Activated effector memory CD4-positive, alpha-beta T cell treated with anti-CD3 and anti-CD28 coated beads, Interleukin-2, amount 50 U/mL, for 16 hours (primary cell): ENCODE measurements around the gene PLBD2.
"Not testable (repeated sequence)": the region's sequence is repeated elsewhere in the genome, so short reads cannot be mapped to it uniquely, and the experiment has no call there.

Experiments
- DNase-seq: peaks from one replicate; pipeline ENCODE4 v3.0.0-alpha.2; 2020

PLBD2 gene

DNA sequence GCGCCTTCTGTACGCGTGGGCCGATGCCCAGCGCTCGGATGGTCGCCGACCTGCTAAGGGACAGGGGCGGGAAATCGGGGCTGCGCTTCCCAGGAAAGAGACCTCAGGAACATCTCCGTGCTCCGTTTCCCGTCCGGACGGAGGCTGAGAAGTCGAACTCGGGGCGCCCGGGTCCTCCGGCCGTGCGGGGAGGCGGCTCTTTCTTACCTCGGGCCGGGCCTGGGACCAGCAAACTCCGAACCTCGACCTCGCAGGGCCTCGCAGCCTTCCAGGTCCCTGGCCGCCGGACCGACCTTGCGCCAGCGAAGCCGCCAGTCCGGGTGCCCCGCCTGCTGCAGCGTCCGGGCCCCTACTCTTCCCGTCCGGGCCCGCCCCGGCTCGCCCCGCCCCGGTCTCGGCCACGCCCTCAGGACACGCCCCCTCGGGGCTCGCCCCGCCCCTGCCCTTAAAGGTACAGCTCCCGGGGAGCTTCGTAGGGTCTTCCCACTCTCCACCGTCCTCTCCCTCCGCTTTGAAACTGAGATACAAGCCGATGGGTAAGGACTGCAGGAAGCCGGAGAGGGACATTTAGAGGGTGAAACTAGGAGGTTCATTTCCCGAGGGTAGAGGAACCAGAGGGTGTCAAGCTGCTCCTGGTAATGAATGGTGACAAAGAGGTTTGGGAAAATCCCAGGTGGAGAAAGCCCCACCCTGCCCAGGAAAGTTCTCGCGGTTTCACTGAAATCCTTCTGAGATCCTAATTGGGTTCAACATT is 23.4 kb upstream of the PLBD2 start, which contains the start of gene SLC8B1:
Gene SLC8B1 (minus strand): TSS at position 324 of the 754 bp plus-strand sequence. CDS start 2,231 bp downstream, outside the sequence.
- peak; percentile 96 for DNase-seq

DNA sequence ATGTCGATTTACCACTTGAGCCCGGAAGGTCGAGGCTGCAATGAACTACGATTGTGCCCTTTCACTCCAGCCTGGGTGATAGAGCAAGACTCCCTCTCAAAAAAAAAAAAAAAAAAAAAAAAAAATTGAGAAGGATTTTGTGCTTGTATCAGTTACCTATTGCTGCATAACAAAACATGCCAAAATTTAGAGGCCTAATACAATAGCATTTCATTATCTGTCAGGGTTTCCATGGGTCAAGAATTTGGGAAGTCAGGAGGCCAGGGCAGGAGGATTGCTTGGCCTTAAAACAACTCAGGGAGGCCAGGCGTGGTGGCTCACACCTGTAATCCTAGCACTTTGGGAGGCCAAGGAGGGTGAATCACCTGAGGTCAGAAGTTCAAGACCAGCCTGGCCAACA is 18.8 kb upstream of the PLBD2 start:
- no peak for DNase-seq

DNA sequence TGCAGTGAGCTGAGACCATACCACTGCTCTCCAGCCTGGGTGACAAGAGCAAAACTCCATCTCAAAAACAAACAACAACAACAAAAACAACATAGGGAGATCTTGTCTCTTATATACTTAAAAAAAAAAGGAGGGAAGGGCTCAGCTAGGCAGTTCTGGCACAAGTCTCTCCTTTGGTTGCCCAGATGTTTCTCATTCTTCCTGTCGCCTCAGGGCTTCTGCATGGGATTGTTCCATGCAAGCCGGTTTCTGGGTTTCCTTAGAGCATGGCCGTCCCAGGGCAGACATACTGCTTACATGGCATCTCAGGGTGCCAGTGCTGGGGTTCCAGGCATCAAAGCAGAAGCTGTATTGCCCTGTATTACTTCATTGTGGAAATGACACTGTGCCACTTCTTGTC is 18.3 kb upstream of the PLBD2 start:
- DNase-seq: no peak

DNA sequence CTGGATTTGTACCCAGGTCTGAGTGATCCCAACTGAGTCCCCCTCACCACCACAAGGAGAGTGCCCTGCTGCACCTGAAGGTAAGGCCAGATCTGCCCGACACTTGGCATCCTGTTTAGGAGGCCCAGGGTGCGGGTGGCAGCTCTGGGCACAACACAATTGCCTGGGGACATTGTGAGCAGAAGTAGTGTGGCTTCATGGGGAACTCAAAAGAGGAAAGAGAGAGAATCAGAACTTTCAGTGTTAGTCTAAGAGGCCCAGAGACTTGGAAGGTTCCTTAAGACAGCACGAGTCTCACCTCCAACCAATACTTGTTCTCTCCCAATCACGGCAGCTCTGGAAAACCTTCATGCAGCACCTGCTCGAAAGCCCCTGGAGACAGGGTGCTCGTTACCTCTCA is 16.9 kb upstream of the PLBD2 start:
- no peak for DNase-seq

DNA sequence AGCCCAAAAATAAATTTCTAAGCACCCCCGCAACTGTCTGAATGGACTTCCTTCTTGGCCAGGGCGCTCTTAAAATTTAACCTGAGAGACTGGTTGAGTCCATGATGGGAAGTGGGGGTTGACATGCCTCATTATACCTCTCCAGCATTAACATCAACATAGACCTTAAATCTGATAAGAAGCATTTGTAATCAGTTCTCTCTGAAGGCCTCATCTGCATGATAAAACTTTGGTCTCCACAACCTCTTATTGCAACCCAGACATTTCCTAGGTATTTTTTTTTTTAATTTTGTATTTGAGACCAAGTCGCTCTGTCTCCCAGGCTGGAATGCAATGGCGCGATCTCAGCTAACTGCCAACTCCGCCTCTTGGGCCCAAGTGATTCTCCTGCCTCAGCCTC is 13.1 kb upstream of the PLBD2 start:
- DNase-seq: no peak

DNA sequence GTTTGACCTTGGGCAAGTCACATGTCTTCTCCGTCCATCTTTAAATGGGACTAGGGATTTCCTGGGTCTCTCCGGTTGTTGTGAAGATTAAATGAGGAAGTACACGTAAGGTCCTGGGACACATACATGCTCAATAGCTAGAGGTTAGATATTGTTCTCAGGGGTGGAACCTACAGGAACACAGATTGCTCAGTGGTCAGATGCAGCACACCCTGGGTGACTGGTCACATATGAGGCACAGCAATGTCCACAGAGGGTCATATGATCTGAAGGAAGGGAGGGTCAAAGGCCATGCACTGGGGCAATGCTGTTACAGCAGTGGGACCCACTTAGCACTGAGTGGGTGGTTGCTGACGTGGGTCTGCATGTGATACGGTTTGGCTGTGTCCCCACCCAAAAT is 12.0 kb upstream of the PLBD2 start:
- DNase-seq: no peak

DNA sequence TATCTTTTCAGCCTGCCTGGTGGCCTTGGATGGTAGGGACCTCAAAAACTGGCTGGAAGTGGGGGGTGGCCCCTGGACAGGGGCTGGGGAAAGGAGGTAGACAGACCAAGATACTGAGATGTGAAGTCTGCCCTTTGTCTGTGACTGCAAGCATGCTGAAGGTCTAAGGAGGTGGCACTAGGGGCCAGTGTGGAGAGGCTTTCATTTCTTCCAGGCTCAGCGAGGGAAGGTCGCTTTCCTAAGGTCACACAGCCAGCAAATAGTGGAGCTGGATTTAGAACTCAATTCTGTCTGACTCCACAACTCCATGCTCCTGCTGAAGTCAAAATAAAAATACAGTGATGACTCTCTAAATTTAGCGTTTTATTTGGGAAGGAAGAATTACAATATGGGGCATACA is 11.3 kb upstream of the PLBD2 start:
- DNase-seq: no peak

DNA sequence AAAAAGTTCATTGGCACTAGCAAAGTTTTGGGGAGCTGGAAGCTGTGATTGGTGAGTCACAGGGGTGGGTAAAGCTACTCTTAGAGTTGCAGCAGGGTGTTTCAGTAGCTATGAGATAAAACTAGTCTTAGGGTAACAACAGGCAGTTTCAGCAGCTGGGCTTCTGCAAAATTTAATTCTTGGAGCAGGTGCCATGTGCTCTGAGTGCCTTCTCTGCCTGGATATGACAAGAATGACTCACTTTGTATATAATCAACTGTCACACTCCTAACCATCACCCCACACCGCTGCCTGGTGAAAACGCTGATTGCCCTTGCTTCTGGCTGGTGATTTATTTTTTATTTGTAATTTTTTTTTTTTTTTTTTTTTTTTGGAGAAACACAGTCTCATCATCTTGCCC is 10.5 kb upstream of the PLBD2 start:
- no peak for DNase-seq

DNA sequence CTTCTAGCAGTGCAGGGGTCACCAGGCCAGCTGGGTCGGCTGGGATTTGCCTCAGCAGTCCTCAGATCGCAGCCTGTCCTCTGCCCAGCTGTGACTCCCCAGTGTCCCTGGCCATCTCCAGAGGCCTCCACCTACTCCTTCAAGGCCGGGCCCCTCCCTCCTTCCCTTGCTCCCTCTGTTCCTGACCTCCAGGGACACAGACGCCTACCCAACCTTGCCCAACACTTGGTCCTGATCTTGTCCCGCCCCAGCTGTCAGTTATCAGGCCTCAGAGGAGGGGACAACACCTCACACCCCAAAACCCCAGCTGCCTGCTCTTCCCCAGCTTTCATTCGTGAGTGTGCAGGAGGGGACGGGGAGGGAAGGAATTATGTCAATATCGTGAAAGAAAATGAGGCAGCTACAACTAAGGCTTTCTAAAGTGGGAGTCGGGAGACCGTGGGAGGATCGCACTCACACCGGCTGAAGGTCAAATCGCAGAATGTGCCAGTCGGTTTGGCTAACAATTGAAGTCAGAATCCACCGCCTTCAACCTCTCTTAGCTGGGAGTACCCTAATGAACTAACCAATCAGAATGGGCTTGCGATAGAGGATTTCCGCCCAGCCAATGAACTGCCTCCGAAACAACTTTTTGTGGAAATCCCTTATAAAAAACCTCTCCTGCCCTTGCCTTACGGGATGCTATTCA is 9.4 kb upstream of the PLBD2 start:
- DNase-seq: no peak

DNA sequence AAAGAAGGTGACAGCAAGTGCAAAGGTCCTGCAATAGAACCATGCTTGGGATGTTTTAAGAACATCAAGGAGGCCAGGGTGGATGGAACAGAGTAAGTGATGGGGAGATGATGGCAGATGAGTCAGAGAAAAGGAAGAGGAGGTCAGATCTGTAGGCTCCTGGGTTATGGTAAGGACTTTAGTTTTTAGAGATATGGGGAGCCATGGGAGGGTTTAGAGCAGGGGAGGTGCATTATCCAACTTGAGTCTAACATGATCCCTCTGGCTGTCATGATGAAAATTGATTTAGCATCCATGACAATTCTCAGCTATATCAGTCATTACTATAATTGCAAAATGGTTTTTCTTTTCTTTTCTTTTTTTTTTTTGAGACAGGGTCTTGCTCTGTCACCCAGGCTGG is 7.3 kb upstream of the PLBD2 start:
- no peak for DNase-seq

DNA sequence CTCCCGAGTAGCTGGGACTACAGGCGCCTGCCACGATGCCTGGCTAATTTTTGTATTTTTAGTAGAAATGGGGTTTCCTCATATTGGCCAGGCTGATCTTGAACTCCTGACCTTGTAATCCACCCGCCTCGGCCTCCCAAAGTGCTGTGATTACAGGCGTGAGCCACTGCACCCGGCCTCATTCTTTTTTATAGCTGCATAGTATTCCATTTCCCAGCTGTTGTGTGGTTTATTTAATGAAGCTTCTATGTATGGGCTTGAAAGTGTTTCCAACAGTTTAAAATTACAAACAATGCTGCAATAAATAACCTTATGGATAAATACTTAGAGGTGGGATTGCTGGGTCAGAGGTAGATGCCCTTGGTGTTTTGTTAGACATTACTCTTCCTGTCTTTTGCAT is 4.2 kb upstream of the PLBD2 start:
- not testable (repeated sequence) for DNase-seq

DNA sequence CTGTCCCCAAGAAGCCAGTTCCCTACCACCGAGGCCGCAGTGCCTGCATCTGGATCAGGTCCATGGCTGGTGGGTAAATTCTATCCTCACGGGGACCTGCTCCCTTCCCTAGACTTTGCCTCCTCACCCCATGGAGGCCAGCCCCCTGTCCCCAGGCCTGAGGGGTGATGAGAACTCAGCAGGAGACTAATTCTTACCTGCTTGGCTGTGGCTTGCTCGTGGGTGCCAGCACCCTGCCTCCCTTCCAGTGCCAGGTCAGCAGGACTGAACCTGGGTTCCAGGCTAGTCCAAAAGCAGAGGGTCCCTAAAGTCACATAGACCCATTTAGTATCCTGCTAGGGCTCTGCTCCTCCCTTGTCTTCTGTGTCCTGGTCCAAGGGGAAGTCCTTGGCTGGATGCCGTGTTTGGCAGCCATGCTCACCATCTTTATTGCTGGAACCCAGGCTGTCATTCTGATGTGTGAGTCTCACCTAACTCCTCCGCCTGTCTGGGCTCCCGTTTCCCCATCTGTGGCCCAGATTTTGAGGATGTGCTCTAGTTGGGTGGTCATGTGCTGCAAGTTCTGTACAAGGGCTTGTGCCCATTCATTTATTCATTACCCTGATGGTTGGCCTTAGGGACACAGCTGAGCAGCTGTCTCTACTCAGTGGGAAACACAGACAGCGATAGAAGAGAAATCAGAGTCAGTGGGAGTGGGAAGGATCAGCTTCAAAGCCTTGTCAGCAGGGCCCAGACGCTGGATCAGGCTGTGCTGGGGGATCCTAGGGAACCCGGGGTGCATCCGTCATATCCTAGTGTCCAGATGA is 949 bp downstream of the PLBD2 start:
- DNase-seq: no peak

DNA sequence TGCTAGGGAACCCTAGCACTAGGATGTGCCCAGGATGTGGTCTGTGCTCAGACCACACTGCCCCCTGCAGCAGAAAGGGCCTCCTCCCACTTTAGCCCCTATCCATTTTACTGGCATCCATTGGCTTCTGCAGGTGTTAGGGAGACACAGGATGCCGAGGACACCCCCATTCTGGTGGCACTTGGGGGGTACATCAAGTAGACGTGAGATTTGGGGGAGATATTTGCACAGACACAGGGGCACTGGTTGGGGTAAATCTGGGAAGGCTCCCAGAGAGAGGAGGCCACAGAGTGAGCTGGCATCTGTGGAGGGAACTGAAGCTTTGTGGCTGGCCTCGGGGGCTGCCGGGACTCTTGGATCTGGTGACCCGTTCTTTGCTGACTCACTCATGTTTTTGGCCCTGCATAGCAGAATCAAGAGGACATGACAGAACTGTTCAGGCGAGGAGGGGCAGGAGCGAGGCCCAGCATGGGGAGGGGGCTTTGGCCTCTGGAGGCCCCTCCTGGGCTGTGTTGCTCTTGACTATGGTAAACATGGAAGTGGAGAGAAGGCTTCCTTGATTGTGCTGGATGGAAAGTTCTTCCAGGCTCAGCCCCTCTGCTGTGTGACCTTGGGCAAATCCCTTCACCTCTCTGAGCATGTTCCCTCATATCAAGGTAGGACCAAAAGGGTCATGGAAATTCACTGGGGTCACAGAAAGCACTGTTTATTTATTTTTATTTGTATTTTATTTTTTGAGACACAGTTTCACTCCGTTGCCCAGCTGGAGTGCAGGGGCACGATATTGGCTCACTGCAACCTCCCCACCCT is 1.8 kb downstream of the PLBD2 start:
- DNase-seq: no peak

DNA sequence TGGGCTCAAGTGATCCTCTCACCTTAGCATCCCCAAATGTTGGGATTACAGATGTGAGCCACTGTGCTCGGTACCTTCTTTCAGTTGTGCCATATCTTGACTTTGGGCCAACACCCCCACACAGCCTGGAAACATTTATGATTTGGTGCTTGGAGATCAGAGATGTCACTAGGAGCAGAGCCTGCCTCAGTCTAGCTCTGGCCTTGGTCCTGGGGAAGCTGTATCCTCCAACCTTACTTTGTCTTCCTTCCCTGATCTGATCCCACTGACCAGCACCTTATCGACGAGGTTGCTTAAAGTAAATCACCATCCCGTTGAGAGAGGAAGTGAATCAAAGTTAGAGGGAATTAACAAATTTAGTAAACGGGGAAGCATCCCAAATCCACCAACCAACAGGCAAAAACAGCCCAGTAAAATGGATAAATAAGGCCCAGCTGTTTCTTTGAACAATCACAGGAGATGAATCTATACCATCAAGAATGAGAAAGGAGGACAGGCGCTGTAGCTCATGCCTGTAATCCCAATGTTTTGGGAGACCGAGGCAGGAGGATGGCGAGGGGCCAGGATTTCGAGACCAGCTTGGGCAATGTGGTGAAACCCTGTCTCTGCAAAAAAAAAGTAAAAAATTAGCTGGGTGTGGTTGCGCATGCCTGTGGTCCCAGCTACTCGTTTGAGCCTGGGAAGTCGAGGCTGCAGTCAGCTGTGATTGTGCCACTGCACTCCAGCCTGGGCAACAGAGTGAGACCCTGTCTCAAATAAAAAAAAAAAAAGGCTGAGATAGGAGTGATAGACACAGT is 3.4 kb downstream of the PLBD2 start:
- no peak for DNase-seq

DNA sequence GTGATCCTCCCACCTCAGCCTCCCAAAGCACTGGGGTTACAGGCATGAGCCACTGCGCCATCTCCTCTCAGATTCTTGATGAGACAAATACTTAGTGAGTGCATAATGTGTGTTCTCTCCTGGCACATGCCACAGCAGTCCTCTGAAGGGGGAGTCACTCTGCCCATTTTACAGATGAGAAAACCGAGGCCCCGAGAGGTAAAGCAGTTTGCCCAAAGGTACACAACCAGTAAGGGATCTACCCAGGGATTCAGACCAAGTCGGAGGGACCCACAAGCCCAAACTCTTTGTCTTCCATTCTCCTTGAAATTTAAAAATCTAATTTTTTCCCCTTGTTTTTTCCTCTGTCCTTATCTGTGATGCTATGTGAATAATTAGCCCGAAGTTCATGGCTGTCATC is 6.3 kb downstream of the PLBD2 start:
- DNase-seq: no peak

DNA sequence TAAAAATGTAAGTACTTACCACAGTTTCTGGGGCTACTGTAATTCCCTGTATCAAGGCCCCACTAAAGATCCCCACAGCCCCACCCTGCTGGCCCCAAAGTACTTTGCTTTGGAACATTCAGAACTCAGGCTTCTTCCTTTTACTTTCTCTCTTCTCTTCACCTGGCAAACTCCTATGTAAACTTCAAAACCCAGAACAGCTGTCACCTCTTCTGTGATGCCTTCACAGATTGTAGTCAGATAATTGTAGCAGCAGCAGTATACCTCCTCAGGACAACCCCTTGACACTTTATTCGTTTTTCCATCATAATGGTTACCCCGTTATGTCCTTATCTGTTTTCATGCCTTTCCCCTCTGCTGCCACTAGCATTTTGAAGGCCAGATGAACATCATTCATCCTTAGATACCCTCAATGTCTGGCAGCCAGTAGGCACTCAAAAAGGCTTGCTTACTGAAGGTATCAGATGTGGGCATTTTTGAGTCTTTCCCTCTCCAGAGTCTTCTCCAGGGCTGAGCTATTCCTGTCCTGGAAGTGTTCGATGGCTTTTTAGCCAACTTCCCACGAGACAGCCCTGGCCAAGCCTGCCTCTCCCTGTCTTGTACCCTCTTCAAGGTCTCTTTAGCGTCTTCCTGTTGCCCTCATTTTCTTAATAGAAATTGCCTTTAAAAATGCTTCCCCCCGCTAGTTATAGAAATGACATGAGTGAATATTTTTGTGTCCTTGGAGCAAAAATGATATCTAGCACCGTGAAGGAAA is 7.4 kb downstream of the PLBD2 start:
- no peak for DNase-seq

DNA sequence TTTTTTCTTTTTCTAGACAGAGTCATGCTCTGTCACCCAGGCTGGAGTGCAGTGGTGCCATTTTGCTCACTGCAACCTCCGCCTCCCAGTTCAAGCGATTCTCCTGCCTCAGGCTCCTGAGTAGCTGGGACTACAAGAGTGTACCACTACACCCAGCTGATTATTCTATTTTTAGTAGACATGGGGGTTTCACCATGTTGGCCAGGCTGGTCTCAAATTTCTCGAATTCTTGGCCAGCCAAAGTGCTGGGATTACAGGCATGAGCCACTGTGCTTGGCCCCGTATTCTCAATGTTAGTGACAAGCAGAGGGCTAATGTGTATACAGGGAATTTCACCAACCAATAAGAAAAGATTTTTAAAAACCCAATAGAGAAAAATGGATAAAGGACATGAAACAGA is 8.4 kb downstream of the PLBD2 start:
- DNase-seq: no peak

DNA sequence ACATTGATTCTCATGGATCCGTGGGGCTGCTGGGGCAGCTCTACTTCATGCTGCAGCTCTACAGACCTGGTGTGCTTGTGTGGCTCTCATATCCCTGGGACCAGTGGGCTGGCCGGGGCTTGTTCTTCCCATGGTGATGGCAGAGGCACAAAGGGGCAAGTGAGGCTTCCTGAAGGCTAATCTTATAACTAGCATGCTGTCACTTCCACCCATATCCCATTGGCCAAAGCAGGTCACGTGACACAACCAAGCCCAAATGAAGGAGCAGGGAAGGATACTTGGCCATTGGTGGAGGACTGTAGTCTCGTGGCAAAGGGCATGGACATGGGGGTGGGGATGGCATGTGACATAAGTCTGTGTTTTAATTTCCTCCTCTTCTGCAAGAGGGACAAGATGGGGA is 9.9 kb downstream of the PLBD2 start:
- no peak for DNase-seq

DNA sequence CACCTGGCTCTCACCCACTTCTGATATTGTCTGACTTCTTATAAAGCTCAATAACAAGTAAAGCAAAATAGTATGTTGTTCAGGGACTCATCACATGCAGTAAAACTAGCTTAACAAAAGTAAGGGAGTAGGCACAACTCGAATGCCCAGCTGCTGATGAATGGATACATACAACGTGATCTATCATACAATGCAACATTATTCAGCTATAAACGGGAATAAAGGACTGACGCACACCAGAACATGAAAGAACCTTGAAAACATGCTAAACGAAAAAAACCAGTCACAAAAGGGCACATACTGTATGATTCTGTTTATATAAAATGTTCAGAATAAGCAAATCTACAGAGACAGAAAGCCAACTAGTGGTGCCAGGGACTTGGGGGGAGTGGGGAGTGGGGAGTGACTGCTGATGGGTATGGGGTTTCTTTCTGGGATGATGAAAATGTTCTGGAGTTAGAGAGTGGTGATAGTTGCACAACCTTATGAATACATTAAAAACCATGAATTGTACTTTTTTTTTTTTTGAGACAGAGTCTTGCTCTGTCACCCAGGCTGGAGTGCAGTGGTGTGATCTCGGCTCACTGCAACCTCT is 11.1 kb downstream of the PLBD2 start:
- DNase-seq: no peak

DNA sequence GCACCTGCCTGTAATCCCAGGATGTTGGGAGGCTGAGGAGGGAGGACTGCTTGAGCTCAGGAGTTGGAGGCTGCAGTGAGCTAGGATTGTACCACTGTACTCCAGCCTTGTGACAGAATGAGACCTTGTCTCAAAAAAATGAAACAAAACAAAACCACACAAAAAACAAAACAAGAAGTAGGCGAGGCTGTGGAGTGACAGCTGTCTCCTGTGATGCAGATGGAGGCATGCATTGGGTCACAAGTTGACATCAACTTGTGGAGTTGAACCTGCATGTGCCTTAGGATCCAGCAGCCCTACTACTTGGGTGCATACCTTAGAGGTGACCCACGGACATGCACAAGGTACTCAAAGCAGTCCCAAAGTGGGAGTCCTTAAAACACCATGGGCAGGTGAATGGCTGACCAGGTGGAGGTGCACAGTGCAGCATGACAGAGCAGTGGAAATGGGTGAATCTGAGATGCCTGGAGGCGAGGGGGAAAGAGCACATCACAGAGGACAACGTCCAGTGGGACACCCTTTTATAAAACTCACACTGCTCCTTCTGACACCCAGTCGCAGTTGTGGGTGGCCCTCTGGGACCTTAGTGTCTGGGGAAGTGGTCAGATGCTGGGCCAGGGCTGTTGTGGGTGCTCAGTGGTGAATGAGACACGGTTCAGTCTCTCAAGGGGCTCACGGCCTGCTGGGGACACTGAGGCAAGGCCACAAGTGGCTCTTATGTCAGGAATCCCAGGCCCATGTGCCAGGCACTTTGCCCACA is 12.7 kb downstream of the PLBD2 start:
- DNase-seq: no peak
